CD4-positive, alpha-beta T cell treated with Interleukin-15 for 4 hours (primary cell): Measurements from ENCODE around the gene NEDD4L.

Experiments used
- DNase-seq: peaks from one replicate; pipeline ENCODE4 v3.0.0-alpha.2; 2020; ENCODE audit warnings: low spot score

Gene NEDD4L

DNA sequence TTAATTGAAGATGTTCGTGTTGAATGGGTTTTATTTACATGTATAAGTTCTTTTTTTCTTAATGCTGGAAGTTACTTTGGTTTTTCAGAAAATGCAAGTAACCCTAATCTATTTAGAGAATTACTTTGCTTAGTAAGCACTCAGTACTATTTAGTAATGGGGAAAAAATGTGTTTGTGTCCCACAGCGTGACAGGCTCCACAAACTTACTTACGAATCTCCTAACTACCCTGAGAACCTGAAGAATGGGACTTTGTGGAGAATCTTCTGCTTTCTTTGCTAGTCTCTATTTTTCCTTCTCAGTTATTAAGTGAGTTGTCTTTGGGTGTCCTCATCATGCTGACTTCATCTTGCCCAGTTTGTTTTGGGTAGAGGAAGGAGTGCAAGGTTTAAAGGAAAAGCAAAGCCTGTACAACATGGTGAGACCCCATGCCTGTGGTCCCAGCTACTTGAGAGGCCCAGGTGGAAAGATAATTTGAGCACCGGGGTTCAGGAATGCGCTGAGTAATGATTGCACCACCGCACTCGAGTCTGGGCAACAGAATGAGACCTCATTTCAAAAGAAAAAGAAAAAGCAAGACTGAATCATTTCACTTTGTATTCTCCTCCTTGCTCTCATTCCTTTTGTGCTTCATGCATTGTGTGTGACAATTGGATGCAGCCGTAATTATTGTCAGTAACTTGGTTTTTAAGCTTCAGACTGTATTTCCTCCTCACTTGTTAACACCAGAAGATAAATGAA, 10.2 kb downstream of the NEDD4L start:
- no peak for DNase-seq

DNA sequence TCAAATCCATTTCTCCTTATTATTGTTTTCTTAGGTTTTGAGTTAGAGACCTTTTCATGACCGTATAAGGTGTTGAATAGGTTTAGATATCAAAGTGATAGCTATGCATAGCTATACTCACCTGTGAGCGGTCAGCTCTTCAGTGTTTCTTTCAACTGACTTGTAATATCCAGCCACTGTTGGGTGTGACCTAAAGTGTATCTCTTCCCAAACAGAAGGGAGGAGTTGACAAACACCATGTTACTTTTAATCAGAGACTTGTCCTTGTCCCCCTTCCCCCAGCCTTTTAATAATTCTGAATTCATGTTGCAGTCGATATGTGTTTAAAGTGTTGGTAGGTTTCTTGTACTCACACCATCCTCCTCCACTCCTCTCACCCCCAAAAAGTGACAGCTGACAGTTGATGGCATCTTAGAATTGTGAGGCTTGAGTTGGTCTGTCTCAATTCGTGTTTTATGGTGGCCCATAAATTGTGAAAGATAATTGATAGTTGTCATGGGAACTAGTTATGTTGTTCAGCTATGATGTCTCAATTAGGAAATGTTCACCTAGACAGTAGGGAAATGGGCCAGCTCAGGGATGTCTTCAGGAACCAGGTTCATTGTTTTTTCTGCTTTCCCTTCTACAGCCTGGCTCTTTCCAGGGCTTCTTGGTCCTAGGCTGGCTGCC, 12.0 kb downstream of the NEDD4L start:
- DNase-seq: no peak

GRCh38 chr18:58056852-58057251, 12.8 kb downstream of the NEDD4L start:
- no peak for DNase-seq

DNA sequence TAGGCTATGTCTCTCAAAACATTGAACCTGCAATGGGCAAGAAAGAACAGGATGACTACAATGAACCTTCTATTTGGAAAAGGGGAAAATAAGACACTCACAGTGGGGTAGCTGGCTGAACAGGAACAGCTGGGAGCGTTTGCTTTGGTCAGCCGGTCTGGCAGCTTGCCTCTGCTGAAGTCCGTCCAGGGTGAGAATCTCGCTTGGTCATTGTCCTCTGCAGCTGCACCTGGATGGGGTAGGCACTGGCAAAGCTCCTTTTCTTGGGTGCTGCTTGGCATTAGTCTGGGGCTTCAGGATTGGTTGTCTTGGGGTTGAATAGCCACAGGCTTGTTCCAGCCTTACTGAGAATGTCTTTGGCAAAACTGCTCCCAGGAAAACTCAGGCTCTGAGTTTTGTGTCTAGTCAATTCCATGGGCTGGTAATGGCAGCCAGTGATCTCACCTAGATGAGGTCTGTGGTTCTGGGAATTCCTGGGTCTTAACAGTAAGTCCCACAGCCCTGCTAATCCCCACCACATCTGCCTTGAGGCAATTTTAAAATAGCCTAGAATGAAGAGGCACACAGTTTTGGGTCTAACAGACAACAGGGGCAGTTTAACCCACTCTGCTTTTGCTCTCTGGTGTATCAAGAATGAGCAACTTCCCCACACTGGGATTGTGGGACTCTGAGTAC, 13.4 kb downstream of the NEDD4L start:
- no peak for DNase-seq

- no peak for DNase-seq
These were observed 14.7 kb downstream of the NEDD4L start for GRCh38 chr18:58058720-58059119.

- no peak for DNase-seq
These were observed 16.2 kb downstream of the NEDD4L start for GRCh38 chr18:58060254-58060653.

- DNase-seq: no peak
These were observed 17.3 kb downstream of the NEDD4L start for GRCh38 chr18:58061349-58061748.

GRCh38 chr18:58064406-58064998, 20.5 kb downstream of the NEDD4L start:
- DNase-seq: no peak

- no peak for DNase-seq
These were observed 21.9 kb downstream of the NEDD4L start for GRCh38 chr18:58065956-58066355.

- no peak for DNase-seq
These were observed 23.6 kb downstream of the NEDD4L start for GRCh38 chr18:58067601-58068000.

DNA sequence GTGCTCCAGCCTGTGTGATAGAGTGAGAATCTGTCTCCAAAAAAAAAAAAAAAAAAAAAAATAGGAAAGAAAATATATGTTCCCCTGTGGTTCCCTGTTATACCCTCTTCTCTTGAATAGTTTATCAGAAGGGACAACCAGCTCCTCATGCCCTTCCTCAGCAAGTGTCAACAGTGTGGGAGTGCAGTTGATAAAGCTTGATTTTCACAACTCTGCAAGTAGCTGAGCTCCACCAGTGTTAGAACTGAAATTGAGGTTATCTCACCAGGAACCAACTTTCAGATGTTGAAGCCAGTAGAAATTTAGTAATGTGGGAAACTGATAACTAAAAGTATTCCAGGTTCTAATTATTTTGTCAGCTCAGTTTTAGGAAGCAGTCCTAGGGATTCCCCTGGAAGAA, 25.1 kb downstream of the NEDD4L start:
- no peak for DNase-seq

GRCh38 chr18:58069721-58070292, 25.8 kb downstream of the NEDD4L start:
- DNase-seq: no peak

GRCh38 chr18:58076052-58076451, 32.0 kb downstream of the NEDD4L start:
- no peak for DNase-seq

GRCh38 chr18:58077329-58077728, 33.3 kb downstream of the NEDD4L start:
- no peak for DNase-seq

DNA sequence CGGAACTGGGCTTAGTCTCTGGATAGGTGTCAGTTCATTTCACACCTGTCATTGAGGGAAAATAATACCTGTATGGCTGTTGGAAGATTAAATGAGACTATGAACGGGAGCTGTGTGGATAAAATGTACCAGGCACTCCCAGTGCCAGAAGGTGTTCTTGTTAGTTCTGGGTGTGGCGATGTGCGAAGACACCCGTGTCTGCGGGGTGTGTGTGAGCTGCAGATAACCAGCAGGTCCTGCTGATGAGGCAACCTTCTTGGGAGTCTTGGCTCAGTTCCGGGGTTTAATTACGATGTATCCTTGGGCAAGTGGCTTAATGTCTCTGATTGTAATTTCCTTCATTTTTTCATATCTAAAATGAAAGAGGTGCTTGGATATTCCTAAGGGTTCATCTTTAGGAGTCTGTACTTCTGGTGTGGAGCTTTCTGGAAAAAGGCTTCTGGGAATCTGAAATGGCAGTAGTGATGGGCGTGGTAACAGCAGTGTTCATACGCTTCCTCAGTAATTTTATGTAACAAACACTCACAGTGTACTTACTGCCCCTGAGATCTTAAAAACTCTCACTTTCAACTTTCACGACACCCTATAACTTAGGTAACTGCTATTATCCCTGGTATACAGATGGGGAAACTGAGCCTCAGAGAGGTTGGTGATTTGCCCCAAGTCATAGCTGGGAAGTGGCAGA, 35.0 kb downstream of the NEDD4L start:
- no peak for DNase-seq

DNA sequence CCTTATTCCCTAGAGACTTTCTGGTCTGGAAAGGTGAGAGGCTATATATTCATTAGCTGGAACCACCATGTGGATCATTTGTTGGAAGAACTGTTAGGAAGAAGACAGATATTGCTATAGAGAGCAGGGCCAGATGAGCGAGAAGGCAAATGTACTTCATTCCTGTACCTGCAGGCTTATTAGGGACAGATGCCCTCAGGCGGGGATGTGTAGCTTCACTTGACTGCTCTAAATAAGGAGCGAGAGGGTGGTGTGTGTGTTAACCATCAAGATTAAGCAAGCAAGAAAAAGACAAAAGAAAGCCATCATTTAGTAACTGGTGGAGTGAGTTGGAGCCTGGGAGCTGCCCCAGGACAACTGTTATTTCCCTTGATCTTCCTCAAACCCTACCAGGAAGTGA, 36.4 kb downstream of the NEDD4L start:
- DNase-seq: no peak

DNA sequence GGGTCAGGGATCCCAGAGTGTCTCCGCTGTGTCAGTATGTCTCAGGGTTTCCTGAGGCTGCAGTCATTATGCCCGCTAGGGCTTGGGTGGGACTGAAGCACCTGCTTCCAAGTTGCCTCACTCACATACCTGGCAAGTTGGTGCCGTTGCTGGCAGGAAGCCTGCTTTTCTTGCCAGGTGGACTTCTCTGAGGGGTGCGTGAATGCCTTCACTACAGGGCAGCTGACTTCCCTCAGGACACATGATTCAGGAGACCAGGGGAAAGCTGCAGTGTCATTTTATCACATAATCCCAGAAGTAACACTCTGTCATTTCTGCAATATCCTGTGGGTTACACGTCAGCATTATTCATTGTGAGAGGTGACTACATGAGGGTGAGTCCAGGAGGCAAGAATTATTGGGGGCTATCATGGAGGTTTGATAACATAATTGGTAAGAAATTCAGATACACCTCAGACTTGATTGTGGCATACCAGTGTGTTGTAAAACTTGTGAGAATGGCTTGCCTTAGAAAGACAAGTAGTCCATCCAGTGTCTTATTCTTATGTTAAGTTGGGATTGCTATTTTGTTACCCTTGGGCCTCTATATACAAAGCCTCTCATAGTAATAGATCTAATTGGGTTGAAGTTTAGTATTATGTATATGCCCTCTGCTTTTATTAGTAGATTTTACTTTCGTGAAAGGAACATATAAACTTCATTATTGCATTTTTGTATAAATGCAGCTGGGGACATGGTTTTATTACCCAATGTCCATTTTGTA, 44.1 kb downstream of the NEDD4L start:
- no peak for DNase-seq

- DNase-seq: no peak
These were observed 44.7 kb downstream of the NEDD4L start for GRCh38 chr18:58088691-58089065.

- DNase-seq: no peak
These were observed 47.1 kb downstream of the NEDD4L start for GRCh38 chr18:58091099-58091611.

DNA sequence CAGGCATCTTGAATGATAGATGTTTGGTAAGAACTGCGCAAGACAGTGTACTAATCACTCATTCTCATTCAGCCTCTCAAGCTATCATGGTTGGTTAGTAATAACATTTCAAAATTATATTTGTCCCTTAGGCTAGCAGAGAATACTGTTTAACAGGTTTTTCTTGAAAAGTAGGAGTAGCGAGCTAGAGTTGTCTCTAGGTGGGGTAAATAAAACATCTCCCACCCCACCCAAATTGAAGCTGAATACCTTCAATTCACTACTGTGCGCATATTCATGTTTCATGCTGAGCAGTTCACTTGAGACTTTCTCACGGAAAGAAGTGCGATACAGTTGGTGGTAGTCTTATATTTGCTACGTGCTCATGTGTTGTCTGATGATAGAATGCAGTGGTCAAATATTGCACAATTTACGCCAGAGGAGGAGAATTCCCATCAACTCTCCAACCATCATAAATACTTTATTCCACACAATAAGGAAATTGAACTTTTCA, 49.3 kb downstream of the NEDD4L start:
- DNase-seq: no peak

- no peak for DNase-seq
These were observed 51.2 kb downstream of the NEDD4L start for GRCh38 chr18:58095222-58095621.
